ENCODE data around the gene MESP2.

Gene MESP2

GRCh38 chr15:89820666-89821611, 44.8 kb downstream of the MESP2 start:
- no peak for DNase-seq (ENCODE audit: extremely low spot score)
- CTCF ChIA-PET = no interaction called here
- TF ChIP-seq L3MBTL2 (conservative IDR thresholded peaks at IDR 0.05) (no peak), CTBP1 (IDR thresholded peaks at IDR 0.05; ENCODE audit: borderline replicate concordance) (no peak), FOXM1 (IDR thresholded peaks at IDR 0.05; ENCODE audit: borderline replicate concordance) (no peak), FOXA1 (IDR thresholded peaks at IDR 0.05) (no peak), LEF1 (IDR thresholded peaks at IDR 0.05; ENCODE audit: borderline replicate concordance) (no peak), NFRKB (IDR thresholded peaks at IDR 0.05) (no peak), SUZ12 (IDR thresholded peaks at IDR 0.05) (no peak), HDGF (IDR thresholded peaks at IDR 0.05; ENCODE audit: borderline replicate concordance) (no peak), TARDBP (IDR thresholded peaks at IDR 0.05) (no peak)
- TF ChIP-seq, protein P1, sequence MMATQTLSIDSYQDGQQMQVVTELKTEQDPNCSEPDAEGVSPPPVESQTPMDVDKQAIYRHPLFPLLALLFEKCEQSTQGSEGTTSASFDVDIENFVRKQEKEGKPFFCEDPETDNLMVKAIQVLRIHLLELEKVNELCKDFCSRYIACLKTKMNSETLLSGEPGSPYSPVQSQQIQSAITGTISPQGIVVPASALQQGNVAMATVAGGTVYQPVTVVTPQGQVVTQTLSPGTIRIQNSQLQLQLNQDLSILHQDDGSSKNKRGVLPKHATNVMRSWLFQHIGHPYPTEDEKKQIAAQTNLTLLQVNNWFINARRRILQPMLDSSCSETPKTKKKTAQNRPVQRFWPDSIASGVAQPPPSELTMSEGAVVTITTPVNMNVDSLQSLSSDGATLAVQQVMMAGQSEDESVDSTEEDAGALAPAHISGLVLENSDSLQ (IDR thresholded peaks at IDR 0.05) = no peak
- POLR2A ChIA-PET = no interaction called here

- TF ChIP-seq ZNF384 (IDR thresholded peaks at IDR 0.05) (no peak), BHLHE40 (IDR thresholded peaks at IDR 0.05; ENCODE audit: borderline replicate concordance) (no peak), ARNT (IDR thresholded peaks at IDR 0.05) (no peak), FOXA1 (IDR thresholded peaks at IDR 0.05) (no peak), L3MBTL2 (conservative IDR thresholded peaks at IDR 0.05) (no peak), ELF4 (IDR thresholded peaks at IDR 0.05) (no peak), FOXM1 (IDR thresholded peaks at IDR 0.05; ENCODE audit: borderline replicate concordance) (no peak), LEF1 (IDR thresholded peaks at IDR 0.05; ENCODE audit: borderline replicate concordance) (no peak), FOXK2 (IDR thresholded peaks at IDR 0.05) (no peak)
- TF ChIP-seq, protein P1 (IDR thresholded peaks at IDR 0.05) = no peak
- ChIA-PET CTCF (no interaction called here), POLR2A (no interaction called here)
- no peak for DNase-seq (ENCODE audit: extremely low spot score)
Measured at GRCh38 chr15:89822026-89822425, 45.9 kb downstream of the MESP2 start.

- no peak for DNase-seq (ENCODE audit: extremely low spot score)
- ChIA-PET POLR2A (no interaction called here), CTCF (no interaction called here)
- TF ChIP-seq SUZ12 (IDR thresholded peaks at IDR 0.05) (no peak), L3MBTL2 (conservative IDR thresholded peaks at IDR 0.05) (no peak), ARNT (IDR thresholded peaks at IDR 0.05) (no peak), BHLHE40 (IDR thresholded peaks at IDR 0.05; ENCODE audit: borderline replicate concordance) (no peak), LEF1 (IDR thresholded peaks at IDR 0.05; ENCODE audit: borderline replicate concordance) (no peak), HDGF (IDR thresholded peaks at IDR 0.05; ENCODE audit: borderline replicate concordance) (no peak), FOXM1 (IDR thresholded peaks at IDR 0.05; ENCODE audit: borderline replicate concordance) (no peak), ZNF384 (IDR thresholded peaks at IDR 0.05) (no peak), CTBP1 (IDR thresholded peaks at IDR 0.05; ENCODE audit: borderline replicate concordance) (no peak), FOXK2 (IDR thresholded peaks at IDR 0.05) (no peak), FOXA1 (IDR thresholded peaks at IDR 0.05) (no peak), SP1 (IDR thresholded peaks at IDR 0.05) (no peak), ELF4 (IDR thresholded peaks at IDR 0.05) (no peak), NFRKB (IDR thresholded peaks at IDR 0.05) (no peak), TARDBP (IDR thresholded peaks at IDR 0.05) (no peak)
- TF ChIP-seq, protein P1 (IDR thresholded peaks at IDR 0.05) = no peak
Measured at GRCh38 chr15:89822611-89822950, 46.4 kb downstream of the MESP2 start.

DNA sequence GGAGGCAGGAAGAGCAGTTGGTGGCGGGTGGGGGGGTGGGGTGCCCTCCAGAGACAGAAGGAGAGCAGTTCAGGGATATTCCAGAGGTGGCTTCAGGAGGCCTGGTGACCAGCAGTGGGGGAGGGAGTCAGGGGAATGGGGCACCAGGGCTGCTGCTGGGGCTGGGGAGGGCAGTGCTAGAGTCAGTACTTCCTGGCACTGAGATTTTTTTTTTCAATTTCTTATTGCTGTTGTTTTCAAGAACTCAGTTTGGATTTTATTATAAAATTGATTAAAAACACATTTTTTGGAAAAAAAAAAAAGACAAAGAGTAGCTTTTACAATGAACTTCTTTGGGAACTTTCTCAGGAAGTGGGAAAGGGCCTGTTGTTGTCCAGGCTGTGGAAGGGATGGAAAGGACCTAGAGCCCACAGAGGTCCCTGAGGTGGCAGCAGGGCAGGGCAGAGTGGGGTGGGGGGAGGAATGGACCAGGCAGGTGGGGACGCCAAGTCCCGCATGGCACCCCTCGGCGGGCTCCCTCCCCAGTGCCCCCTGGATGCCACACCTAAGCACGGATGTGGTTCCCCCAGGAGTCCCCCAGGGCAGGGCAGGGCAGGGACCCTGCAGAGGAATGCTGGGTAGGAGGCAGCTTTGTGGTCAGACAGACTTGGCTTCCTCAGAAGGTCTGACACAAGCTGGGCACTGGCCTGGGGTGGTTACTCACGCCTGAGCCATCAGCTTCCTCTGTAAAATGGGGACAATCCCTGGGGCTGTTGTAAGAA, 47.0 kb downstream of the MESP2 start:
- ChIA-PET CTCF (no interaction called here), POLR2A (no interaction called here)
- DNase-seq (ENCODE audit: extremely low spot score) = no peak
- TF ChIP-seq ARNT (IDR thresholded peaks at IDR 0.05) (no peak), BHLHE40 (IDR thresholded peaks at IDR 0.05; ENCODE audit: borderline replicate concordance) (no peak), TARDBP (IDR thresholded peaks at IDR 0.05) (no peak), L3MBTL2 (conservative IDR thresholded peaks at IDR 0.05) (no peak), LEF1 (IDR thresholded peaks at IDR 0.05; ENCODE audit: borderline replicate concordance) (no peak), SP1 (IDR thresholded peaks at IDR 0.05) (no peak), ZNF384 (IDR thresholded peaks at IDR 0.05) (no peak), FOXA1 (IDR thresholded peaks at IDR 0.05) (no peak)

GRCh38 chr15:89823836-89824606, 47.9 kb downstream of the MESP2 start:
- no peak for DNase-seq (ENCODE audit: extremely low spot score)
- CTCF ChIA-PET = no interaction called here
- no peak for TF ChIP-seq ELF4 (IDR thresholded peaks at IDR 0.05)
- TF ChIP-seq ARNT (IDR thresholded peaks at IDR 0.05) = no peak
- TF ChIP-seq LEF1 (IDR thresholded peaks at IDR 0.05; ENCODE audit: borderline replicate concordance) = no peak
- TF ChIP-seq FOXM1 (IDR thresholded peaks at IDR 0.05; ENCODE audit: borderline replicate concordance) = no peak
- TF ChIP-seq BHLHE40 (IDR thresholded peaks at IDR 0.05; ENCODE audit: borderline replicate concordance) = no peak
- TF ChIP-seq ZNF384 (IDR thresholded peaks at IDR 0.05) = no peak
- TF ChIP-seq CTBP1 (IDR thresholded peaks at IDR 0.05; ENCODE audit: borderline replicate concordance) = no peak
- TF ChIP-seq L3MBTL2 (conservative IDR thresholded peaks at IDR 0.05) = no peak
- TF ChIP-seq HDGF (IDR thresholded peaks at IDR 0.05; ENCODE audit: borderline replicate concordance) = no peak
- TF ChIP-seq, protein P1 (IDR thresholded peaks at IDR 0.05) = no peak
- no peak for TF ChIP-seq TARDBP (IDR thresholded peaks at IDR 0.05)
- no peak for TF ChIP-seq FOXA1 (IDR thresholded peaks at IDR 0.05)
- TF ChIP-seq SP1 (IDR thresholded peaks at IDR 0.05) = no peak
- TF ChIP-seq SUZ12 (IDR thresholded peaks at IDR 0.05) = no peak
- TF ChIP-seq FOXK2 (IDR thresholded peaks at IDR 0.05) = no peak
- no peak for TF ChIP-seq NFRKB (IDR thresholded peaks at IDR 0.05)
- POLR2A ChIA-PET = no interaction called here

Measured in HEK293T (cell line).